MM.1S (cell line): ENCODE data around the gene ZMYND15.

Experiments used
- DNase-seq: peaks from one replicate; pipeline ENCODE4 v3.0.0-alpha.2; 2015
- H2AFZ ChIP-seq: fragments of 300-600 bp; sonication (generic); 2 replicates; pipeline ENCODE4 v1.6.0; 2016; ENCODE audit warnings: antibody characterized with exemption, low read length
- H3F3A ChIP-seq: fragments of 300-600 bp; sonication (generic); 2 replicates; pipeline ENCODE4 v1.6.1; 2016; ENCODE audit warnings: mild to moderate bottlenecking, antibody characterized with exemption, low read length, moderate library complexity, mixed read lengths; ENCODE audit not compliant: insufficient read depth
- H3K27ac ChIP-seq: fragments of 300-600 bp; sonication (generic); 2 replicates; pipeline ENCODE4 v1.5.1; 2016; ENCODE audit warnings: mild to moderate bottlenecking, low read length
- H3K27me3 ChIP-seq: fragments of 300-600 bp; sonication (generic); replicated peaks from 2 replicates; pipeline ENCODE4 v1.6.0; 2016; ENCODE audit warnings: low read length; ENCODE audit not compliant: insufficient read depth
- H3K36me3 ChIP-seq: fragments of 300-600 bp; sonication (generic); replicated peaks from 2 replicates; pipeline ENCODE4 v1.6.1; 2016; ENCODE audit warnings: mild to moderate bottlenecking, low read length, mixed read lengths; ENCODE audit not compliant: insufficient read depth
- H3K4me1 ChIP-seq: fragments of 300-600 bp; sonication (generic); 2 replicates; pipeline ENCODE4 v1.6.1; 2016; ENCODE audit warnings: low read length, mixed read lengths
- H3K4me2 ChIP-seq: fragments of 300-600 bp; sonication (generic); 2 replicates; pipeline ENCODE4 v1.6.0; 2016; ENCODE audit warnings: low read depth, low read length
- H3K4me3 ChIP-seq: fragments of 300-600 bp; sonication (generic); 2 replicates; pipeline ENCODE4 v1.5.1; 2016; ENCODE audit warnings: low read length, mixed read lengths
- H3K79me2 ChIP-seq: fragments of 300-600 bp; sonication (generic); 2 replicates; pipeline ENCODE4 v1.6.1; 2016; ENCODE audit warnings: mixed run types, low read length, mixed read lengths
- H3K9ac ChIP-seq: fragments of 300-600 bp; sonication (generic); 2 replicates; pipeline ENCODE4 v1.6.1; 2016; ENCODE audit warnings: low read length, mixed read lengths
- H3K9me2 ChIP-seq: fragments of 300-600 bp; sonication (generic); replicated peaks from 2 replicates; pipeline ENCODE4 v1.6.1; 2016; ENCODE audit warnings: mild to moderate bottlenecking, low read length, mixed read lengths; ENCODE audit not compliant: insufficient read depth
- H3K9me3 ChIP-seq: fragments of 300-600 bp; sonication (generic); replicated peaks from 2 replicates; pipeline ENCODE4 v1.6.1; 2016; ENCODE audit warnings: mild to moderate bottlenecking, low read length, mixed read lengths; ENCODE audit not compliant: insufficient read depth
- H4K20me1 ChIP-seq: fragments of 300-600 bp; sonication (generic); 2 replicates; pipeline ENCODE4 v1.6.1; 2016; ENCODE audit warnings: mild to moderate bottlenecking, low read length, moderate library complexity, mixed read lengths; ENCODE audit not compliant: insufficient read depth
- EZH2 ChIP-seq: fragments of 300-600 bp; sonication (generic); optimal IDR thresholded peaks from 2 replicates; pipeline ENCODE3; 2017; ENCODE audit warnings: low read depth, mild to moderate bottlenecking, antibody characterized with exemption, low read length, mixed read lengths
- EZH2phosphoT487 ChIP-seq: fragments of 300-600 bp; sonication (generic); IDR thresholded peaks from 2 replicates; pipeline ENCODE4 v1.6.1; 2018; ENCODE audit warnings: antibody characterized with exemption, low read length
- TF ChIP-seq, protein P1 (sequence below): fragments of 300-600 bp; sonication (generic); IDR thresholded peaks from 2 replicates; pipeline ENCODE4 v1.5.1; 2016; ENCODE audit warnings: antibody characterized with exemption, low read length, mixed read lengths

ZMYND15 gene

DNA sequence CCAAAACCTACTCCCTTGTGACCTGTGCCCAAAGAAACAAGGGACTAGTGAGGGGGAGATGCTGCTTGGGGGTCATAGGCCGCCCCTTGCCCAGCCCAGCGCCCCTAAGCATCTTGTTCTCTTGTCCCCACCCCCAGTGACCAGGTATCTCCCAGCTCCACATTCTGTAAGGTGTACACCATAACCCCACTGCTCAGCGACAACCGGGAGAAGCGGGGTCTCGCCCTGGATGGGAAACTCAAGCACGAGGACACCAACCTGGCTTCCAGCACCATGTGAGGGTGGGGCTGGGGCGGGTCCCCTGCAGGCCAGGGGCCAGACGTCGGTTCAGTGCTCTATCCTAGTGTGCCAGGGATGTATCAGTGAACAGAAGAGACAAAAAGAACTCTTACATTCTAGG, 20.5 kb upstream of the ZMYND15 start:
- H3K36me3 ChIP-seq = no peaks in the 10 kb centered on the region
- H3K4me2 ChIP-seq = no peak overlapping the region
- H4K20me1 ChIP-seq = no peaks in the 10 kb centered on the region
- H3K9me2 ChIP-seq = no peaks in the 10 kb centered on the region
- no peaks in the 10 kb centered on the region for H3K27me3 ChIP-seq
- H3K4me1 ChIP-seq = peaks cover 13% of the 10 kb centered on the region
- H3K9me3 ChIP-seq = no peaks in the 10 kb centered on the region
- peaks cover 8% of the 10 kb centered on the region; the same call in 1 of the 2 replicates for H3F3A ChIP-seq
- H3K4me3 ChIP-seq = no peak overlapping the region
- no peak overlapping the region for H3K9ac ChIP-seq
- no peak for TF ChIP-seq EZH2
- TF ChIP-seq, protein P1, sequence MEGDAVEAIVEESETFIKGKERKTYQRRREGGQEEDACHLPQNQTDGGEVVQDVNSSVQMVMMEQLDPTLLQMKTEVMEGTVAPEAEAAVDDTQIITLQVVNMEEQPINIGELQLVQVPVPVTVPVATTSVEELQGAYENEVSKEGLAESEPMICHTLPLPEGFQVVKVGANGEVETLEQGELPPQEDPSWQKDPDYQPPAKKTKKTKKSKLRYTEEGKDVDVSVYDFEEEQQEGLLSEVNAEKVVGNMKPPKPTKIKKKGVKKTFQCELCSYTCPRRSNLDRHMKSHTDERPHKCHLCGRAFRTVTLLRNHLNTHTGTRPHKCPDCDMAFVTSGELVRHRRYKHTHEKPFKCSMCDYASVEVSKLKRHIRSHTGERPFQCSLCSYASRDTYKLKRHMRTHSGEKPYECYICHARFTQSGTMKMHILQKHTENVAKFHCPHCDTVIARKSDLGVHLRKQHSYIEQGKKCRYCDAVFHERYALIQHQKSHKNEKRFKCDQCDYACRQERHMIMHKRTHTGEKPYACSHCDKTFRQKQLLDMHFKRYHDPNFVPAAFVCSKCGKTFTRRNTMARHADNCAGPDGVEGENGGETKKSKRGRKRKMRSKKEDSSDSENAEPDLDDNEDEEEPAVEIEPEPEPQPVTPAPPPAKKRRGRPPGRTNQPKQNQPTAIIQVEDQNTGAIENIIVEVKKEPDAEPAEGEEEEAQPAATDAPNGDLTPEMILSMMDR = no peak
- TF ChIP-seq EZH2phosphoT487 = no peak
- no peaks in the 10 kb centered on the region for H3K79me2 ChIP-seq
- no peak overlapping the region for H3K27ac ChIP-seq
- no peak overlapping the region for H2AFZ ChIP-seq
- no peak for DNase-seq

DNA sequence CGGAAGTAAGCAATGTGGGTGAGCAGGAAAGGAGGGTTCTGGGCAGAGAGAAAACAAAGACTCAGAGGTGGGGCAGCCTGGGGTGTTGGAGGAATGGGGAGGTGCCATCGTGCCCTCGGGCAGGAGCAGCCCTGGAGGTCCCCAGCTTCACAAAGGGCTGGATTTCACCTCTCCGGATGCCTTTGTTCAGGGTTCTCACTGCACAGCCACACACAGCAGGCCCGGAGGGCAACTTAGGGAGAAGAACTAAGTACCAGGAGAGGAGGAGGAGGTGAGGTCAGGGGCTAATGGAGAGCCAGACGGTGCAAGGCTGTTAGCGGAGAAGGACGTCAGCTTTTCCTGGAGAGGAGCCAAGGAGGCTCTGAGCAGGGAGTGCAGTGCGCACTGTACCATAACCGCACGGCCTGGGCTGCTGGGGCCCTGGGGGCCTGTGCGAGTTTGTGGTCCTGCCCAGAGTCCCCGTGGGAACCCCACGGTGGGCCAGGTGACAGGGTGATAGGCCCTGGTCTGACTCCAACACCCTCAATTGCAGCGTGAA, 19.9 kb upstream of the ZMYND15 start:
- no peaks in the 10 kb centered on the region for H3K9me2 ChIP-seq
- no peak overlapping the region for H3K4me2 ChIP-seq
- no peak overlapping the region for H2AFZ ChIP-seq
- TF ChIP-seq EZH2phosphoT487 (no peak), EZH2 (no peak)
- TF ChIP-seq, protein P1 = no peak
- no peaks in the 10 kb centered on the region for H3K27me3 ChIP-seq
- peaks cover 8% of the 10 kb centered on the region; the same call in 1 of the 2 replicates for H3F3A ChIP-seq
- no peaks in the 10 kb centered on the region for H4K20me1 ChIP-seq
- H3K4me3 ChIP-seq = no peak overlapping the region
- no peak for DNase-seq
- no peak overlapping the region for H3K27ac ChIP-seq
- H3K4me1 ChIP-seq = peaks cover 13% of the 10 kb centered on the region
- H3K79me2 ChIP-seq = no peaks in the 10 kb centered on the region
- H3K9me3 ChIP-seq = no peaks in the 10 kb centered on the region
- no peaks in the 10 kb centered on the region for H3K36me3 ChIP-seq
- no peak overlapping the region for H3K9ac ChIP-seq

DNA sequence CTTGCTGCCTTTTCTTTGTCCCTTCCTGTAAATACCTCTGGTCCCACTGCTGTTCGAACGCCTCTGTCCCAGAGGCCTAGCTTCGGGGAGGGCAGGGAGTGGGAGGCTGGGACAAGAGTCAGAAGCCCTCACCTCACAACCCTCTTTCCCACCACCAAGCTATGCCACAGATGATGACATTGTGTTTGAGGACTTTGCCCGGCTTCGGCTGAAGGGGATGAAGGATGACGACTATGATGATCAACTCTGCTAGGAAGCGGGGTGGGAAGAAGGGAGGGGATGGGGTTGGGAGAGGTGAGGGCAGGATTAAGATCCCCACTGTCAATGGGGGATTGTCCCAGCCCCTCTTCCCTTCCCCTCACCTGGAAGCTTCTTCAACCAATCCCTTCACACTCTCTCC, 18.8 kb upstream of the ZMYND15 start:
- Histone ChIP-seq H3K4me1 (peaks cover 13% of the 10 kb centered on the region), H2AFZ (no peak overlapping the region), H3K4me3 (no peak overlapping the region), H3K9me2 (no peaks in the 10 kb centered on the region), H3K27ac (peak overlapping the region; percentile 75; the same call in 1 of the 2 replicates), H3K4me2 (no peak overlapping the region), H4K20me1 (no peaks in the 10 kb centered on the region), H3K9me3 (no peaks in the 10 kb centered on the region), H3K79me2 (no peaks in the 10 kb centered on the region), H3F3A (peaks cover 8% of the 10 kb centered on the region; the same call in 1 of the 2 replicates), H3K27me3 (no peaks in the 10 kb centered on the region), H3K9ac (no peak overlapping the region), H3K36me3 (no peaks in the 10 kb centered on the region)
- DNase-seq = no peak
- TF ChIP-seq EZH2phosphoT487 = no peak
- TF ChIP-seq EZH2 = no peak
- TF ChIP-seq, protein P1 = no peak
